H1 (cell line): ENCODE results near the gene PPP1R3C. TPM values are rescaled to one million over a fixed set of nuclear protein-coding genes. Genes with fewer than 3 reads are reported as not detected.

Experiments used
- CTCF ChIA-PET: fragments of 300-600 bp; sonication (Branson Sonifier 250); formaldehyde crosslinking; loops from one replicate; lab custom pipeline; 2021; ENCODE audit not compliant: partially characterized antibody; lab: Charles Lee
- POLR2A ChIA-PET: fragments of 300-600 bp; sonication (Branson Sonifier 250); formaldehyde crosslinking; loops from one replicate; lab custom pipeline; 2021; ENCODE audit warnings: inconsistent platforms; ENCODE audit not compliant: partially characterized antibody; lab: Charles Lee
- DNase-seq, 2 experiments: peaks; one replicate each; pipeline versions ENCODE4 v3.0.0 to v3.0.0-alpha.2; 2010 to 2022; ENCODE audit warnings: low spot score in 2 of 2, low read depth in 1 of 2, mixed read lengths in 1 of 2
- FAIRE-seq: peaks from 2 replicates; lab custom pipeline; 2011; peaks lifted over from hg19 to GRCh38; lab: Jason Lieb, UNC
- H2AFZ ChIP-seq: 2 replicates; pipeline ENCODE4 v1.8.1; 2012; ENCODE audit warnings: low read length, inconsistent platforms
- H2AK5ac ChIP-seq: 2 replicates; pipeline ENCODE4 v1.6.1; 2013; ENCODE audit warnings: low read depth, low read length
- H2BK120ac ChIP-seq: replicated peaks from 2 replicates; pipeline ENCODE3; 2013; ENCODE audit warnings: low read depth, low read length, inconsistent platforms
- H2BK12ac ChIP-seq: 2 replicates; pipeline ENCODE4 v1.6.1; 2013; ENCODE audit warnings: low read depth, low read length
- H2BK15ac ChIP-seq: 2 replicates; pipeline ENCODE4 v1.6.1; 2013; ENCODE audit warnings: low read length
- H2BK20ac ChIP-seq: 2 replicates; pipeline ENCODE4 v1.6.1; 2013; ENCODE audit warnings: low read length
- H2BK5ac ChIP-seq: 2 replicates; pipeline ENCODE4 v1.6.1; 2013; ENCODE audit warnings: low read depth, low read length
- H3K14ac ChIP-seq: 2 replicates; pipeline ENCODE4 v1.6.1; 2013; ENCODE audit warnings: inconsistent platforms; ENCODE audit not compliant: insufficient read length
- H3K18ac ChIP-seq: 2 replicates; pipeline ENCODE4 v1.6.1; 2013; ENCODE audit warnings: low read length; ENCODE audit errors: extremely low read depth
- H3K23ac ChIP-seq: 2 replicates; pipeline ENCODE4 v1.6.1; 2013; ENCODE audit warnings: inconsistent platforms; ENCODE audit not compliant: insufficient read length
- H3K23me2 ChIP-seq: 2 replicates; pipeline ENCODE4 v1.6.1; 2013; ENCODE audit warnings: low read depth, low read length
- H3K27ac ChIP-seq: 2 replicates; pipeline ENCODE4 v1.6.1; 2011; ENCODE audit warnings: low read depth, low read length, inconsistent platforms
- H3K27me3 ChIP-seq, 4 experiments: replicated peaks in 1 of 4; 1 replicate in 1 of 4; 2 replicates in 3 of 4; pipeline versions ENCODE4 v1.6.1 to v1.8.1; 2011 to 2013; ENCODE audit warnings: low read length in 3 of 4, mild to moderate bottlenecking in 3 of 4, inconsistent platforms in 2 of 4, mixed read lengths in 2 of 4, moderate library complexity in 1 of 4; ENCODE audit not compliant: control insufficient read depth in 3 of 4, insufficient read depth in 3 of 4; ENCODE audit errors: extremely low read depth in 1 of 4
- H3K36me3 ChIP-seq, 4 experiments: 2 replicates each; pipeline versions ENCODE4 v1.6.1 to v1.8.1; 2011 to 2013; ENCODE audit warnings: mild to moderate bottlenecking in 4 of 4, low read length in 3 of 4, moderate library complexity in 2 of 4, control low read depth in 1 of 4, inconsistent platforms in 1 of 4; ENCODE audit not compliant: insufficient read depth in 4 of 4, control insufficient read depth in 2 of 4
- H3K4ac ChIP-seq: replicated peaks from 2 replicates; pipeline ENCODE3; 2013; ENCODE audit warnings: low read length, low read depth, mixed read lengths, inconsistent platforms; ENCODE audit not compliant: insufficient read length
- H3K4me1 ChIP-seq, 4 experiments: replicated peaks in 1 of 4; 1 replicate in 1 of 4; 2 replicates in 3 of 4; pipeline versions ENCODE4 v1.6.1 to v1.8.1; 2011 to 2013; ENCODE audit warnings: low read length in 3 of 4, inconsistent platforms in 2 of 4, mixed read lengths in 1 of 4; ENCODE audit not compliant: insufficient read depth in 4 of 4, control insufficient read depth in 3 of 4
- H3K4me2 ChIP-seq, 2 experiments: 2 replicates each; pipeline versions ENCODE4 v1.6.1 to v1.8.1; 2011 to 2013; ENCODE audit warnings: low read depth in 2 of 2, low read length in 2 of 2, control low read depth in 1 of 2, inconsistent platforms in 1 of 2, mild to moderate bottlenecking in 1 of 2; ENCODE audit not compliant: insufficient read depth in 1 of 2
- H3K4me3 ChIP-seq, 4 experiments: fragments of 200-600, 300-600 bp in 1 of 4; sonication (generic), shearing (Covaris generic), sonication (Bioruptor Twin) in 1 of 4; 2 replicates each; pipeline versions ENCODE4 v1.5.1 to v1.8.1; 2011 to 2016; ENCODE audit warnings: low read length in 4 of 4, low read depth in 3 of 4, control low read depth in 2 of 4, inconsistent platforms in 2 of 4, mild to moderate bottlenecking in 2 of 4, mixed read lengths in 1 of 4, moderate library complexity in 1 of 4; ENCODE audit not compliant: insufficient read depth in 2 of 4; ENCODE audit errors: extremely low read depth in 1 of 4
- H3K56ac ChIP-seq: replicated peaks from 2 replicates; pipeline ENCODE3; 2013; ENCODE audit warnings: low read depth, mild to moderate bottlenecking, mixed read lengths, low read length, inconsistent platforms; ENCODE audit not compliant: insufficient read length
- H3K79me1 ChIP-seq: 2 replicates; pipeline ENCODE4 v1.6.1; 2013; ENCODE audit warnings: low read depth, low read length, control low read depth
- H3K79me2 ChIP-seq, 2 experiments: 2 replicates each; pipeline versions ENCODE4 v1.6.1 to v1.8.1; 2012 to 2013; ENCODE audit warnings: low read length in 2 of 2, mild to moderate bottlenecking in 2 of 2, inconsistent platforms in 1 of 2; ENCODE audit not compliant: insufficient read depth in 2 of 2, control insufficient read depth in 1 of 2
- H3K9ac ChIP-seq, 4 experiments: replicated peaks in 1 of 4; 1 replicate in 1 of 4; 2 replicates in 3 of 4; pipeline versions ENCODE4 v1.6.1 to v1.8.1; 2011 to 2013; ENCODE audit warnings: low read depth in 3 of 4, low read length in 3 of 4, control low read depth in 2 of 4, mild to moderate bottlenecking in 2 of 4, moderate library complexity in 2 of 4, inconsistent platforms in 1 of 4; ENCODE audit errors: extremely low read depth in 1 of 4
- H3K9me3 ChIP-seq, 2 experiments: 2 replicates each; pipeline versions ENCODE4 v1.6.1 to v1.8.1; 2012 to 2013; ENCODE audit warnings: mild to moderate bottlenecking in 2 of 2, moderate library complexity in 2 of 2, control low read depth in 1 of 2, inconsistent platforms in 1 of 2, low read depth in 1 of 2, low read length in 1 of 2, mixed read lengths in 1 of 2; ENCODE audit not compliant: insufficient read depth in 2 of 2
- H4K20me1 ChIP-seq, 2 experiments: replicated peaks in 1 of 2; 2 replicates each; pipeline versions ENCODE3 to v1.8.1; 2011 to 2013; ENCODE audit warnings: inconsistent platforms in 2 of 2, low read length in 2 of 2, mild to moderate bottlenecking in 1 of 2; ENCODE audit not compliant: insufficient read depth in 2 of 2, control insufficient read depth in 1 of 2
- H4K5ac ChIP-seq: 2 replicates; pipeline ENCODE4 v1.6.1; 2013; ENCODE audit warnings: low read length, low read depth, mixed read lengths, inconsistent platforms; ENCODE audit not compliant: insufficient read length
- H4K8ac ChIP-seq: 2 replicates; pipeline ENCODE4 v1.8.0; 2013; ENCODE audit warnings: mild to moderate bottlenecking, moderate library complexity, low read length, inconsistent platforms; ENCODE audit not compliant: insufficient read depth; ENCODE audit errors: extremely low read depth
- H4K91ac ChIP-seq: replicated peaks from 2 replicates; pipeline ENCODE3; 2013; ENCODE audit warnings: low read length, mixed read lengths, inconsistent platforms; ENCODE audit not compliant: insufficient read length
- KDM4A ChIP-seq: IDR thresholded peaks from one replicate; pipeline ENCODE4 v1.7.1; 2012; ENCODE audit warnings: low read depth, mild to moderate bottlenecking, moderate library complexity, low read length, inconsistent platforms; ENCODE audit not compliant: severe bottlenecking
- KDM5A ChIP-seq: fragments of 200-600 bp; IDR thresholded peaks from 2 replicates; pipeline ENCODE4 v1.7.1; 2012; ENCODE audit warnings: mild to moderate bottlenecking, low read length, inconsistent platforms, mixed read lengths
- POLR2A ChIP-seq, 2 experiments: IDR thresholded peaks; 1 replicate in 1 of 2; 2 replicates in 1 of 2; pipeline ENCODE4 v1.6.1; 2011; ENCODE audit warnings: low read depth in 2 of 2, low read length in 2 of 2, mild to moderate bottlenecking in 2 of 2; ENCODE audit errors: control extremely low read depth in 1 of 2
- RAD21 ChIP-seq, 2 experiments: IDR thresholded peaks in 1 of 2; conservative IDR thresholded peaks in 1 of 2; 2 replicates each; pipeline ENCODE4 v1.6.1; 2011; ENCODE audit warnings: low read depth in 2 of 2, low read length in 2 of 2, improper control_type of control experiment in 1 of 2, inconsistent platforms in 1 of 2, mild to moderate bottlenecking in 1 of 2, moderate library complexity in 1 of 2
- RFX5 ChIP-seq: IDR thresholded peaks from 2 replicates; pipeline ENCODE4 v1.6.1; 2011; ENCODE audit warnings: low read depth, low read length, improper control_type of control experiment, borderline replicate concordance
- RNF2 ChIP-seq: fragments of 200-900, 300-1000 bp; sonication (generic); IDR thresholded peaks from 2 replicates; pipeline ENCODE4 v1.7.1; 2016; ENCODE audit warnings: borderline replicate concordance, low read depth, mild to moderate bottlenecking, antibody characterized with exemption, low read length; ENCODE audit not compliant: poor library complexity, severe bottlenecking; ENCODE audit errors: missing control alignments
- SP4 ChIP-seq: IDR thresholded peaks from 2 replicates; pipeline ENCODE4 v1.6.1; 2012; ENCODE audit warnings: low read length, inconsistent platforms
- SRF ChIP-seq: IDR thresholded peaks from 2 replicates; pipeline ENCODE4 v1.6.1; 2011; ENCODE audit warnings: mild to moderate bottlenecking, low read depth, low read length, moderate library complexity
- YY1 ChIP-seq: IDR thresholded peaks from 2 replicates; pipeline ENCODE4 v1.6.1; 2011; ENCODE audit warnings: low read depth, mild to moderate bottlenecking, low read length
- WGBS, 2 experiments: shearing (Covaris generic) in 1 of 2; methylation state at CpG; one replicate each; pipeline versions ENCODE4 v1.1.6 to v1.1.7; 2013 to 2015; ENCODE audit warnings: low lambda C conversion rate in 2 of 2, mixed read lengths in 2 of 2, inconsistent platforms in 1 of 2, low coverage in 1 of 2, missing lambda C conversion rate in 1 of 2; ENCODE audit not compliant: insufficient replicate concordance in 2 of 2, insufficient coverage in 1 of 2, insufficient read length in 1 of 2; ENCODE audit errors: extremely low coverage in 1 of 2, missing lambda C conversion rate in 1 of 2; 5-methylcytosine and 5-hydroxymethylcytosine counted together
- polyA plus RNA-seq, 7 experiments: library from polyadenylated mRNA; depleted of rRNA in 3 of 7; stranded (reverse) in 5 of 7; unstranded in 2 of 7; fragments of >200 nt in 5 of 7; fragments of 200-250 nt in 2 of 7; gene quantifications; 1 replicate in 5 of 7; 2 replicates in 1 of 7; 4 replicates in 1 of 7; pipeline versions ENCODE4 v1.2.1 to v1.2.3, GENCODE V29; 2011 to 2013; ENCODE audit warnings: missing spikeins in 2 of 7, mixed read lengths in 2 of 7
- total RNA-seq: library from RNA; stranded (reverse); fragmentation: NEBNext Ultra II Directional; extraction: Animal tissue kit (Norgen Biotek cat#: 25700); gene quantifications from 2 replicates; pipeline ENCODE4 v1.2.1, GENCODE V29; 2021

Gene PPP1R3C
- total and polyA plus RNA-seq, 2 of the 8 experiments (the other 6 are each of a cell fraction or from before 2014, with no cell fraction given) = 1.3 TPM

DNA sequence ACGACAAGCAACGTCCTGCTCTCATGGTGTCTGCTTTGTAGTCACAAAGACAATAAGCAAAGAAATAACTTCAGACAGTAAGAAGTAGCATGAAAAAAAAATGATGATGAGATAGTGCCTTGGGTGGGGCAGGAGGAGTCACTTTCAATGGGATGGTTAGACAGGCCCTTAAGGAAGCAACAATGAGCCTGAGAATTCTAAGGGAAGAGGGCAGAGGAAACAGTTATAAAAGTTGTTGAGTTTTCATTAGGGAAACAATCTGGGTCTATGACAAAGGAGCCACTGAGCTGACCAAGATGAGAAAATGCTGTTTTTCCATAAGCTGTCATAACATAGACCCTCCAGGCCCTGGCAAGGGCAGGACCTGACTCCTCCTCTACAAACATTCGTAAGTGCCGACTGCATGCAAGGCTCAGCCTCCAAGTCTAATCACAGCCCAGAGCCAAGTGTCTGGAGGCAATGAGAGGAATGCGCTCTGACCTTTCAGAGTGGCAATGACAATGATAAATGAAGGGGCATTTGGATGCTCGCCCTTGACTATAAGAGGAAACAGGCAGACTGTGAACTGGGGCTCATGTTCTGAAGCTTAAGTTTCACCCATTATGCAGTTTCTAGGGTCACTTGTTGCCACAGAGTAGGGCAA is 43.7 kb downstream of the PPP1R3C start:
- no peak overlapping the region for H2BK20ac ChIP-seq
- H3K14ac ChIP-seq = no peak overlapping the region
- H3K79me2 ChIP-seq = no peaks in the 10 kb centered on the region
- H3K27ac ChIP-seq = no peak overlapping the region
- no peaks in the 10 kb centered on the region for H3K23me2 ChIP-seq
- no peak overlapping the region for H3K4ac ChIP-seq
- no peak overlapping the region for H4K5ac ChIP-seq
- no peaks in the 10 kb centered on the region for H4K20me1 ChIP-seq
- POLR2A ChIA-PET = no interaction called here
- no peak overlapping the region for H2AK5ac ChIP-seq
- no peak overlapping the region for H2BK120ac ChIP-seq
- H2AFZ ChIP-seq = no peak overlapping the region
- CTCF ChIA-PET = interaction anchor here (0.5 to 1.4 kb wide), 8 partner anchors 22 to 291 kb away, joined by 3 to 5 read pairs (median 3); no protein-coding TSS in a partner anchor
- TF ChIP-seq SP4 (no peak), KDM5A (no peak), RAD21 (IDR thresholded peaks at IDR 0.05 in 1 of 2, conservative IDR thresholded peaks at IDR 0.05 in 1 of 2; ENCODE audit: low read depth in 2 of 2, low read length in 2 of 2) (no peak), KDM4A (no peak), RFX5 (no peak), POLR2A (IDR thresholded peaks at IDR 0.05; ENCODE audit: control extremely low read depth in 1 of 2, low read depth in 2 of 2, low read length in 2 of 2) (no peak), YY1 (no peak), SRF (no peak), RNF2 (no peak)
- no peak overlapping the region for H4K91ac ChIP-seq
- DNase-seq = no peak
- no peaks in the 10 kb centered on the region for H3K4me1 ChIP-seq
- H4K8ac ChIP-seq = no peak overlapping the region
- H3K9ac ChIP-seq = no peak overlapping the region
- H3K23ac ChIP-seq = no peak overlapping the region
- H3K27me3 ChIP-seq = no peaks in the 10 kb centered on the region
- FAIRE-seq = no peak
- H3K56ac ChIP-seq = no peak overlapping the region
- H3K9me3 ChIP-seq = no peaks in the 10 kb centered on the region
- WGBS, 2 experiments = 86% methylated on average over 6 of the region's 6 CpGs; no CpG with 5 or more reads in 1 of the 2 experiments
- H2BK15ac ChIP-seq = no peak overlapping the region
- no peak overlapping the region for H3K18ac ChIP-seq
- H2BK5ac ChIP-seq = no peak overlapping the region
- no peak overlapping the region for H2BK12ac ChIP-seq
- no peaks in the 10 kb centered on the region for H3K79me1 ChIP-seq
- H3K4me2 ChIP-seq = no peak overlapping the region
- H3K36me3 ChIP-seq = no peaks in the 10 kb centered on the region
- no peak overlapping the region for H3K4me3 ChIP-seq
